Cardiac muscle cell (in vitro differentiated cells and primary cell): ENCODE measurements around the gene BEX4. TPM values are rescaled to one million over a fixed set of nuclear protein-coding genes. Genes with fewer than 3 reads are reported as not detected.

ENCODE experiments used
- DNase-seq, 2 donors: peaks; one replicate each; pipeline versions ENCODE4 v3.0.0 to v3.0.0-alpha.2; 2010 to 2017; ENCODE audit warnings: low read depth in 1 of 2, low spot score in 1 of 2
- H3K27ac ChIP-seq: fragments of 200-600 bp; sonication (generic); 2 replicates; pipeline ENCODE4 v1.5.1; 2016
- H3K27me3 ChIP-seq: fragments of 200-600 bp; sonication (generic); 2 replicates; pipeline ENCODE4 v1.6.0; 2016; ENCODE audit warnings: control low read depth
- H3K36me3 ChIP-seq: fragments of 200-600 bp; sonication (generic); 2 replicates; pipeline ENCODE4 v1.5.1; 2016; ENCODE audit warnings: control low read depth
- H3K4me1 ChIP-seq: fragments of 200-600 bp; sonication (generic); 2 replicates; pipeline ENCODE4 v1.8.1; 2017; ENCODE audit warnings: low read depth, mild to moderate bottlenecking, mixed run types
- H3K4me3 ChIP-seq: fragments of 200-600 bp; sonication (generic); 2 replicates; pipeline ENCODE4 v1.5.1; 2016; ENCODE audit warnings: mild to moderate bottlenecking
- H3K9me3 ChIP-seq: fragments of 200-600 bp; sonication (generic); 2 replicates; pipeline ENCODE4 v1.5.1; 2017; ENCODE audit warnings: low read depth, mild to moderate bottlenecking, control low read depth
- polyA plus RNA-seq: library from polyadenylated mRNA; unstranded; fragments of >200 nt; fragmentation: Nextera tagmentation; extraction: Ambion mirVana; gene quantifications from 2 replicates; pipeline ENCODE4 v1.2.1, GENCODE V29; 2016
- total RNA-seq: library from RNA; depleted of rRNA; stranded (reverse); fragments of >200 nt; gene quantifications from 2 replicates; pipeline ENCODE4 v1.2.3, GENCODE V29; 2016
- TF ChIP-seq, protein P1 (sequence below): IDR thresholded peaks from 2 replicates; pipeline ENCODE4 v1.5.1; 2012; ENCODE audit warnings: low read depth, mild to moderate bottlenecking, low read length

BEX4 gene
- total and polyA plus RNA-seq, 2 experiments from 2014 or later: 244 to 588 TPM

GRCh38 chrX:103256651-103257050 is 41.7 kb downstream of the BEX4 start:
- Histone ChIP-seq H3K4me1 (no peaks in the 10 kb centered on the region), H3K4me3 (no peak overlapping the region), H3K9me3 (no peaks in the 10 kb centered on the region), H3K36me3 (peaks cover 6% of the 10 kb centered on the region), H3K27me3 (no peaks in the 10 kb centered on the region), H3K27ac (no peak overlapping the region)
- DNase-seq: no peak
- TF ChIP-seq, protein P1, sequence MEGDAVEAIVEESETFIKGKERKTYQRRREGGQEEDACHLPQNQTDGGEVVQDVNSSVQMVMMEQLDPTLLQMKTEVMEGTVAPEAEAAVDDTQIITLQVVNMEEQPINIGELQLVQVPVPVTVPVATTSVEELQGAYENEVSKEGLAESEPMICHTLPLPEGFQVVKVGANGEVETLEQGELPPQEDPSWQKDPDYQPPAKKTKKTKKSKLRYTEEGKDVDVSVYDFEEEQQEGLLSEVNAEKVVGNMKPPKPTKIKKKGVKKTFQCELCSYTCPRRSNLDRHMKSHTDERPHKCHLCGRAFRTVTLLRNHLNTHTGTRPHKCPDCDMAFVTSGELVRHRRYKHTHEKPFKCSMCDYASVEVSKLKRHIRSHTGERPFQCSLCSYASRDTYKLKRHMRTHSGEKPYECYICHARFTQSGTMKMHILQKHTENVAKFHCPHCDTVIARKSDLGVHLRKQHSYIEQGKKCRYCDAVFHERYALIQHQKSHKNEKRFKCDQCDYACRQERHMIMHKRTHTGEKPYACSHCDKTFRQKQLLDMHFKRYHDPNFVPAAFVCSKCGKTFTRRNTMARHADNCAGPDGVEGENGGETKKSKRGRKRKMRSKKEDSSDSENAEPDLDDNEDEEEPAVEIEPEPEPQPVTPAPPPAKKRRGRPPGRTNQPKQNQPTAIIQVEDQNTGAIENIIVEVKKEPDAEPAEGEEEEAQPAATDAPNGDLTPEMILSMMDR: no peak

- DNase-seq: no peak
- H3K27ac ChIP-seq: no peak overlapping the region
- no peaks in the 10 kb centered on the region for H3K4me1 ChIP-seq
- TF ChIP-seq, protein P1: no peak
- H3K9me3 ChIP-seq: no peaks in the 10 kb centered on the region
- H3K4me3 ChIP-seq: no peak overlapping the region
- no peaks in the 10 kb centered on the region for H3K27me3 ChIP-seq
- peaks cover under 1% of the 10 kb centered on the region for H3K36me3 ChIP-seq
These were observed 43.4 kb downstream of the BEX4 start for GRCh38 chrX:103258275-103258674.

Other genes starting within 250 kb of the BEX4 start
- gene BEX1, start 150.9 kb upstream of the BEX4 start, total RNA-seq: 102 and 179 TPM in 2 replicates
- gene BEX1, start 150.9 kb upstream of the BEX4 start, polyA plus RNA-seq: 96.5 and 166 TPM in 2 replicates
- gene NXF3, start 122.0 kb upstream of the BEX4 start, total RNA-seq: 0.27 and 0.46 TPM in 2 replicates
- gene NXF3, start 122.0 kb upstream of the BEX4 start, polyA plus RNA-seq: not detected in 2 replicates
- gene TCEAL8, start 40.0 kb downstream of the BEX4 start, total RNA-seq: 212 and 239 TPM in 2 replicates
- gene TCEAL8, start 40.0 kb downstream of the BEX4 start, polyA plus RNA-seq: 314 and 379 TPM in 2 replicates
- gene TCEAL5, start 61.6 kb downstream of the BEX4 start, total RNA-seq: 0.15 and 0.78 TPM in 2 replicates
- gene TCEAL5, start 61.6 kb downstream of the BEX4 start, polyA plus RNA-seq: 1.3 TPM in 1 of 2 replicates, not detected in the other
- 113 and 142 TPM in 2 replicates for gene BEX2, start 95.9 kb downstream of the BEX4 start, total RNA-seq
- gene BEX2, start 95.9 kb downstream of the BEX4 start, polyA plus RNA-seq: 169 and 188 TPM in 2 replicates
- 3.5 and 7.0 TPM in 2 replicates for gene TCEAL7, start 115.1 kb downstream of the BEX4 start, total RNA-seq
- gene TCEAL7, start 115.1 kb downstream of the BEX4 start, polyA plus RNA-seq: 7.9 and 9.0 TPM in 2 replicates
- gene TCEAL9, start 141.4 kb downstream of the BEX4 start, total RNA-seq: 132 and 171 TPM in 2 replicates
- gene TCEAL9, start 141.4 kb downstream of the BEX4 start, polyA plus RNA-seq: 287 and 422 TPM in 2 replicates
- 1,498 and 1,502 TPM in 2 replicates for gene BEX3, start 161.4 kb downstream of the BEX4 start, total RNA-seq
- gene BEX3, start 161.4 kb downstream of the BEX4 start, polyA plus RNA-seq: 2,140 and 2,284 TPM in 2 replicates